Neural progenitor cell (in vitro differentiated cells): ENCODE measurements around the gene CENPW. TPM values are rescaled to one million over a fixed set of nuclear protein-coding genes. Genes with fewer than 3 reads are reported as not detected.

Experiments
- DNase-seq: peaks from one replicate; pipeline ENCODE4 v3.0.0-alpha.2; 2016; ENCODE audit warnings: low spot score
- H2AFZ ChIP-seq: fragments of 200-600 bp; sonication (generic); replicated peaks from 2 replicates; pipeline ENCODE4 v1.6.1; 2016; ENCODE audit warnings: antibody characterized with exemption
- H3F3A ChIP-seq: fragments of 200-600 bp; sonication (generic); 2 replicates; pipeline ENCODE4 v1.6.1; 2016; ENCODE audit warnings: antibody characterized with exemption, low read depth
- H3K27ac ChIP-seq: fragments of 200-600 bp; sonication (generic); 2 replicates; pipeline ENCODE4 v1.5.1; 2016; ENCODE audit warnings: mild to moderate bottlenecking
- H3K27me3 ChIP-seq: fragments of 200-600 bp; sonication (generic); 2 replicates; pipeline ENCODE4 v1.6.1; 2016; ENCODE audit warnings: mild to moderate bottlenecking, moderate library complexity
- H3K36me3 ChIP-seq: fragments of 200-600 bp; sonication (generic); 2 replicates; pipeline ENCODE4 v1.5.1; 2016
- H3K4me1 ChIP-seq: fragments of 200-600 bp; sonication (generic); 2 replicates; pipeline ENCODE4 v1.6.1; 2016; ENCODE audit warnings: mixed run types
- H3K4me2 ChIP-seq: fragments of 200-600 bp; sonication (generic); 2 replicates; pipeline ENCODE4 v1.6.1; 2016
- H3K4me3 ChIP-seq: fragments of 200-600 bp; sonication (generic); 2 replicates; pipeline ENCODE4 v1.5.1; 2016
- H3K79me2 ChIP-seq: fragments of 200-600 bp; sonication (generic); 2 replicates; pipeline ENCODE4 v1.6.1; 2016; ENCODE audit warnings: low read depth
- H3K9ac ChIP-seq: fragments of 200-600 bp; sonication (generic); 2 replicates; pipeline ENCODE4 v1.6.1; 2016
- H3K9me3 ChIP-seq: fragments of 200-600 bp; sonication (generic); 2 replicates; pipeline ENCODE4 v1.5.1; 2016; ENCODE audit warnings: low read depth
- H4K20me1 ChIP-seq: fragments of 200-600 bp; sonication (generic); 2 replicates; pipeline ENCODE4 v1.6.1; 2016; ENCODE audit warnings: low read depth
- H3K27ac Mint-ChIP-seq: 3 replicates; pipeline ENCODE4 v1.8.0; 2021; ENCODE audit warnings: mixed read lengths
- H3K27me3 Mint-ChIP-seq: 2 replicates; pipeline ENCODE4 v1.8.0; 2022; ENCODE audit warnings: low read depth, mild to moderate bottlenecking, inconsistent platforms, moderate library complexity, mixed read lengths; ENCODE audit not compliant: insufficient read depth
- H3K36me3 Mint-ChIP-seq: 3 replicates; pipeline ENCODE4 v1.8.0; 2021; ENCODE audit warnings: mixed read lengths
- H3K4me1 Mint-ChIP-seq: 3 replicates; pipeline ENCODE4 v1.8.0; 2021; ENCODE audit warnings: mixed read lengths
- H3K4me3 Mint-ChIP-seq: 3 replicates; pipeline ENCODE4 v1.8.0; 2021; ENCODE audit warnings: mild to moderate bottlenecking, moderate library complexity, mixed read lengths
- H3K9me3 Mint-ChIP-seq: 3 replicates; pipeline ENCODE4 v1.8.0; 2020; ENCODE audit warnings: mixed read lengths
- EZH2 ChIP-seq: fragments of 200-600 bp; sonication (generic); IDR thresholded peaks from 2 replicates; pipeline ENCODE4 v1.6.1; 2017; ENCODE audit warnings: antibody characterized with exemption, mild to moderate bottlenecking, moderate library complexity
- EZH2phosphoT487 ChIP-seq: fragments of 200-600 bp; sonication (generic); IDR thresholded peaks from 2 replicates; pipeline ENCODE4 v1.6.1; 2017; ENCODE audit warnings: antibody characterized with exemption
- total RNA-seq: library from RNA; depleted of rRNA; stranded (reverse); fragments of >200 nt; gene quantifications from 2 replicates; pipeline ENCODE4 v1.2.3, GENCODE V29; 2015; ENCODE audit warnings: low replicate concordance
- TF ChIP-seq, protein P1 (sequence below): fragments of 200-600 bp; sonication (generic); IDR thresholded peaks from 2 replicates; pipeline ENCODE4 v1.5.1; 2017; ENCODE audit warnings: antibody characterized with exemption, mild to moderate bottlenecking

The CENPW gene
- 23.7 and 47.5 TPM in 2 replicates for total RNA-seq

DNA sequence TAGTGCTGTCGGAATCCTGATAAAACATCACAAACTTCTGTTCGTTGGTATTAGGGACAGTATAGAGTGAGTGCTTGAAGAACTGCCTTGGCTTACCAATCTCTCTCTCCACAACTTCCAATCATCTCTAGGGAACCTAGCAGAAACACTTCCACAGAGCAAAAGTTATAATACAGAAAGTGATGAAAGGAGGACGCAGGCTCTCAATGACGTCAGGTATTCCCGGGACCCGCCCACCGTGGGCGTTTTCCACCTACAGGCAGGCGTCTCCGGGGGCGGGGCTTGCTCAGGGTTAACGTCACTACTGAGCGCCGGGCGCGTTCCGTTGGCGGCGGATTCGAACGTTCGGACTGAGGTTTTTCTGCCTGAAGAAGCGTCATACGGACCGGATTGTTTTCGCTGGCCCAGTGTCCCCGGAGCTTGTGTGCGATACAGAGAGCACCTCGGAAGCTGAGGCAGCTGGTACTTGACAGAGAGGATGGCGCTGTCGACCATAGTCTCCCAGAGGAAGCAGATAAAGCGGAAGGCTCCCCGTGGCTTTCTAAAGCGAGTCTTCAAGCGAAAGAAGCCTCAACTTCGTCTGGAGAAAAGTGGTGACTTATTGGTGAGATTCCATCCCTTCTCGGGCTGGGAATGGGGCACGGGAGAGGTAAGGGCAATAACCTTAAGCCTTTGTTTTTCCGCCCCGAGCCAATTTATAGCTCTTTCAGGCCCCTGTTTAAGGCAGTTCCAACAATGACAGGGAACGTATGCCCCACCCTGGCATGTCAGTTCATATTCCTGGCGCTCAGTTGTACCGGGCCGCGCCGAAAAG, at the start of gene CENPW:
Gene CENPW, plus strand, starts transcription at position 320 of the 814 bp plus-strand sequence. Its CDS starts 159 bp downstream, at position 479.
- peaks cover 7% of the 10 kb centered on the region for H4K20me1 ChIP-seq
- H3K4me3 ChIP-seq = peak within 1 kb of the TSS; percentile 98
- H3K27me3 Mint-ChIP-seq = no peaks in the 10 kb centered on the region
- no peak within 1 kb of the TSS for H3K27ac Mint-ChIP-seq
- H3K27me3 ChIP-seq = no peaks in the 10 kb centered on the region
- H2AFZ ChIP-seq = peak within 1 kb of the TSS; percentile 100
- TF ChIP-seq, protein P1, sequence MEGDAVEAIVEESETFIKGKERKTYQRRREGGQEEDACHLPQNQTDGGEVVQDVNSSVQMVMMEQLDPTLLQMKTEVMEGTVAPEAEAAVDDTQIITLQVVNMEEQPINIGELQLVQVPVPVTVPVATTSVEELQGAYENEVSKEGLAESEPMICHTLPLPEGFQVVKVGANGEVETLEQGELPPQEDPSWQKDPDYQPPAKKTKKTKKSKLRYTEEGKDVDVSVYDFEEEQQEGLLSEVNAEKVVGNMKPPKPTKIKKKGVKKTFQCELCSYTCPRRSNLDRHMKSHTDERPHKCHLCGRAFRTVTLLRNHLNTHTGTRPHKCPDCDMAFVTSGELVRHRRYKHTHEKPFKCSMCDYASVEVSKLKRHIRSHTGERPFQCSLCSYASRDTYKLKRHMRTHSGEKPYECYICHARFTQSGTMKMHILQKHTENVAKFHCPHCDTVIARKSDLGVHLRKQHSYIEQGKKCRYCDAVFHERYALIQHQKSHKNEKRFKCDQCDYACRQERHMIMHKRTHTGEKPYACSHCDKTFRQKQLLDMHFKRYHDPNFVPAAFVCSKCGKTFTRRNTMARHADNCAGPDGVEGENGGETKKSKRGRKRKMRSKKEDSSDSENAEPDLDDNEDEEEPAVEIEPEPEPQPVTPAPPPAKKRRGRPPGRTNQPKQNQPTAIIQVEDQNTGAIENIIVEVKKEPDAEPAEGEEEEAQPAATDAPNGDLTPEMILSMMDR = no peak
- TF ChIP-seq EZH2 (no peak), EZH2phosphoT487 (no peak)
- no peaks in the 10 kb centered on the region for H3K36me3 ChIP-seq
- H3K9ac ChIP-seq = peak within 1 kb of the TSS; percentile 74
- peak within 1 kb of the TSS; percentile 100 for H3K4me2 ChIP-seq
- peaks cover 49% of the 10 kb centered on the region for H3K79me2 ChIP-seq
- H3K9me3 ChIP-seq = no peaks in the 10 kb centered on the region
- DNase-seq = peak; percentile 95
- H3K4me1 ChIP-seq = peaks cover 24% of the 10 kb centered on the region
- H3K27ac ChIP-seq = peak within 1 kb of the TSS; percentile 85
- H3K4me1 Mint-ChIP-seq = peaks cover 30% of the 10 kb centered on the region
- no peaks in the 10 kb centered on the region for H3K9me3 Mint-ChIP-seq
- no peak within 1 kb of the TSS for H3K4me3 Mint-ChIP-seq
- H3K36me3 Mint-ChIP-seq = no peaks in the 10 kb centered on the region
- peaks cover 9% of the 10 kb centered on the region for H3F3A ChIP-seq

DNA sequence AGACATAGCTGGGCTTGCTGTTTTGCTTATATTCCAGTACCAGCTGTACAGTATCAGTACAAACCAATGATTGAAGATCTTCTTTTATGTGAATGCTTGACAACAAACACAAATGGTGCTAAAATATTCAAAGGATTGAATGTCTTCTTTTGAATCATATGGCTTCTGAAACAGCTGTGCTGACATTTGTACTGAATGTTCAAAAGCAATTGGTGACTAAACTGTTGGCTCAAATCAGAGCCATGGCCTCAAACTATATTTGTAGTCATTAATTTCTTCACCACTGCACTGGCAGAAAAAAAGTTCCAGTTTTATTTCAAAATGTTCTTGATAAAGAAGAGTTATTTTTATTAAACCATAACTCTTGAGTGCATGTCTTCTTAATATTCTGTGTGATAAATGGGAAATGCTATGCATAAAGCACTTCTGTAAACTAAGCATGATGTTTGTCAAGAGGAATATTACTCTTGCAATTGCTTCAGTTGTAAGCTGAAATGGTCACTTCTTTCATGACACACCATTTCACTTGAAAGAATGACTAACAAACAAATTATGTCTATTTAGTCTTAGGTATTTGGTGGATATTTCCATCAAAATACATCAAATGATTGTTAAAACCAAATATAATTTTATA, 45.9 kb upstream of the CENPW start:
- TF ChIP-seq EZH2phosphoT487 (no peak), EZH2 (no peak)
- TF ChIP-seq, protein P1 = no peak
- no peak overlapping the region for H3K4me3 Mint-ChIP-seq

DNA sequence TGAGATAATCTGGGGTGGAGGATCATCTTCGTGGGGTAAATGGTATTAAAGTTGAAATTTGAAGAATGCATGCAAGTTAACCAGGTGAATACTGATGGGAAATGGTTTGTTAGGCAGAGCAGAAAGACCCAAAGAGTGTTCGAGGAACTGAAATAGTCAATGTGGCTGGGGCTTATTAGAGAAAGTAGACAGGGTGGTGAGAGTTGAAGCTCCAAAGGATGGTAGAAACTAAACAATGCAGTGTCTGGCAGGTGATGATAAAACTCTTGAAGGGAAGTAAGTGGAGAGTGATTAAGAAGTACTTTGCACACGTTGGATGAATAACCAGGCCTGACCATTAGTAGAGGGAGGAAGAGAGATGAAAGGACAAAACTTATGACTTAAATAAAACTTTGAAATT, 39.8 kb upstream of the CENPW start:
- Mint-ChIP-seq H3K27ac (no peak overlapping the region), H3K4me3 (no peak overlapping the region), H3K27me3 (no peaks in the 10 kb centered on the region), H3K9me3 (no peaks in the 10 kb centered on the region), H3K4me1 (no peaks in the 10 kb centered on the region), H3K36me3 (no peaks in the 10 kb centered on the region)
- no peak overlapping the region for H3K9ac ChIP-seq
- H3K9me3 ChIP-seq = no peaks in the 10 kb centered on the region
- no peaks in the 10 kb centered on the region for H3K36me3 ChIP-seq
- H4K20me1 ChIP-seq = no peaks in the 10 kb centered on the region
- peaks cover 2% of the 10 kb centered on the region for H3K4me1 ChIP-seq
- no peak overlapping the region for H3K4me2 ChIP-seq
- H3K79me2 ChIP-seq = no peaks in the 10 kb centered on the region
- H3K27me3 ChIP-seq = no peaks in the 10 kb centered on the region
- no peak overlapping the region for H2AFZ ChIP-seq
- H3K27ac ChIP-seq = no peak overlapping the region
- TF ChIP-seq EZH2 (no peak), EZH2phosphoT487 (no peak)
- TF ChIP-seq, protein P1 = no peak
- no peaks in the 10 kb centered on the region for H3F3A ChIP-seq
- no peak for DNase-seq
- H3K4me3 ChIP-seq = no peak overlapping the region

More for the DNA sequence above, 45.9 kb upstream of the CENPW start:
- Histone ChIP-seq H3K27ac (no peak overlapping the region), H3F3A (no peaks in the 10 kb centered on the region), H3K4me2 (no peak overlapping the region), H3K4me1 (peaks cover 2% of the 10 kb centered on the region), H3K9ac (no peak overlapping the region), H3K27me3 (no peaks in the 10 kb centered on the region), H4K20me1 (no peaks in the 10 kb centered on the region), H2AFZ (no peak overlapping the region), H3K36me3 (no peaks in the 10 kb centered on the region), H3K79me2 (no peaks in the 10 kb centered on the region), H3K4me3 (no peak overlapping the region), H3K9me3 (no peaks in the 10 kb centered on the region)
- Mint-ChIP-seq H3K36me3 (no peaks in the 10 kb centered on the region), H3K27me3 (no peaks in the 10 kb centered on the region), H3K9me3 (no peaks in the 10 kb centered on the region), H3K4me1 (no peaks in the 10 kb centered on the region), H3K27ac (no peak overlapping the region)
- DNase-seq = no peak
